NCI-H1436 (cell line): ENCODE results near the gene UBL4A.
A peak's percentile ranks its signal among the peaks of the same experiment; 100 is the strongest.

Experiments
- DNase-seq: peaks from one replicate; lab custom pipeline; 2025; lab: John Stamatoyannopoulos, UW

UBL4A gene

GRCh38 chrX:154437971-154438893, 48.2 kb downstream of the UBL4A start:
- DNase-seq = no peak

DNA sequence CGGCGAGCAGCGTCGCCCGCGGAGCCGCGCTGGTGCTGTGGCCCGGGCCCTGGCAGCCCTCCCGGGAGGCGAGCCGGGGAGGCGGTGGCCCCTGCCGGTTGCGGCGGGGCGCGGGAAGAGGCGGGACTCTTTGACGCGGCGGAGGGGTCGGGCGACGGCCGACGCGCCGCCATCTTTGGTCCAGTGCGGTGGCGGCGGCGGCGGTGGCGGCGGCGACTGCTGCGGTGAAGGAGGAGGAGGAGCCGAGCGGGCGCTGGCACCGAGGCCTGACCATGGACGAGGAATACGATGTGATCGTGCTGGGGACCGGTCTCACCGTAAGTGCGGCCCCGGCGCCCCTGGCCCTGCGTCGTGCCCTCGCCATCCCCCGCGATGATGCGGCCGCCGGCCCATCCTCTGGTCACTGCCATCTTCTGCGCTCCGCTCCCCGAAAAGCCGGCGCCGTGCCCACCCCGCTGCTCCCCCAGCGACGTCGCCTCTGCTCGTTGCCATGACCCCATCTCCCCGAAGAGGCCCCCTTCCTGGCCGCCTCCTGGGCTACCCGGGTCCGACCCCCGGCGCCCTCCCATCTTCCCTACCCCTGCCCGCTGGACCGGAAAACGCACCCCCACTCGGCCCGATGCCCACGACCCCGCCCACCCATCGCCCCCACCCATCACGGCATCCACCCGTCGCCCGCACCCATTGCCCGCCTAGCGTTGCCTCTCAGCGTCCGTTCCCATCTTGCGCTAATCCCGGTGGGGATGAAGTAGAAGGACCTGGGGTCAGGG, 49.2 kb downstream of the UBL4A start, which contains the start of gene GDI1:
Gene GDI1, plus strand, starts transcription at position 172 of the 770 bp plus-strand sequence. Its CDS starts 101 bp downstream, at position 273.
- peak; percentile 38 for DNase-seq

DNA sequence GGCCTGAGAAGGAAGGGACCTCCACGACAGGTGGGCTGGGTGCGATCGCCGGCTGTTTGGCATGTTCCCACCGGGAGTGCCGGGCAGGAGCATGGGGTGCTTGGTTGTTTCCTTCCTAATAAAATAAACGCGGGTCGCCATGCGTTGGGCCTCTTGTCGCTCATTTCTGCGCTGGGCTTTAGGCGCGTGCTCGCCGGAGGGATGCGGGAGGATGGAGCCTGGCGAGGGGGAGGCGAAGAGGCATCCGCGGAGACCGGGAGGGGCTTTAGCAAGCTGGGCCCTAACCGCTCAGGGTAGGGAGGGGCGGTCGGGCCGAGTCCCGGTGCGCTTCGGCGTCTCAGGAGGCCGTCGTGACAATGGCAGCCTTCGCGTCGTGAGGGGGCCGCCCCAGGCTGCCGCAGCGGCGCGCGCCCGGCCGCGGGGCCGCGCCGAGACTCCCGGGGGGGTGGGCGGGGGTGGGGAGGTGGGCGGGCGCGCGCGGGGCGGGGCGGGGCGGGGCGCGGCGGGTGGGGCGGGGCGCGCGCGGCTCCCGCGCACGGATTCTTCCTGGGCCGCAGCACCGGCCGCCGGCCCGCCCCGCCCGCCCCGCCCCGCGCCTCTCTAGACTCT, 49.9 kb downstream of the UBL4A start:
- peak; percentile 38 for DNase-seq

- no peak for DNase-seq
These were observed 51.2 kb downstream of the UBL4A start for GRCh38 chrX:154435171-154435733.

DNA sequence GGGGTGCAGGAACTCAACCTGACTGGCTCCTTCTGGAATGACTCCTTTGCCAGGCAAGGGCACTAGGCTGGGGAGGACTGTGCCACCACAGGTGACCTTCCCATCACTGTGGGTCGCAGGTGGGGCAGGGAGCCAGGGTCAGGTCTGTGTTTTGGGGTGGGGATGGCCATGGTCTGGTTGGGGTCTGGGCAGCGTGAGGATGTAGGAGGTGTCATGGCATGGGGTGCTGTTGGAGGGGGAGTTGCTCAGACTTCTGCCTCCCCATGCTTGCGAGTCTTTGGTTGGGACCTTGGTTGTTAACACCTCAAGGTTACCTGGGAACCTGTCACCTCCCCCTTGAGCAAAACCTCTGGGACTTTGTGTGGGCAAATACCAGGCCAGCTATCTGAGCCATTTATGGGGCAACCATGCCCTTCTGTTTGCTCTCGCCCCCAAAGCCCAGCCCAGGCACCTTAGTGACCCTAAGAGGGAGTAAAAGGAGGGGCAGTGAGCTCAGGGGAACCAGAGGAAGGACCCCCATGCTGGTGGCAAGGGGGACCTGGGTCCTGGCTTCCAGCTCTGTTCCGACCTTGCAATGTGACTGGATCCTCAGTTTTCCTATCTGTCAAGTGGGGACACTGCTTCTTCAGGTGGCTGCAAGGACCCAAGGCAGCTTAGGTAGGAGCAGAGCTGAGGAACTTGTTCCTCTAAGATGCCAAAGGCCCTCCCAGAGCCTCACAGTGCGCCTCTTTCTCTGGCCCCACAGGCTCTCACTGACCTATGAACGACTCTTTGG, 51.8 kb downstream of the UBL4A start:
- no peak for DNase-seq
